CD4-positive, alpha-beta T cell treated with Interleukin-6 for 4 hours (primary cell): ENCODE data around the gene KCNT1.

ENCODE experiments used
- DNase-seq: peaks from one replicate; pipeline ENCODE4 v3.0.0-alpha.2; 2020; ENCODE audit warnings: mixed read lengths

Gene KCNT1

GRCh38 chr9:135673941-135674340 lies 28.0 kb upstream of the KCNT1 start:
- DNase-seq = no peak

DNA sequence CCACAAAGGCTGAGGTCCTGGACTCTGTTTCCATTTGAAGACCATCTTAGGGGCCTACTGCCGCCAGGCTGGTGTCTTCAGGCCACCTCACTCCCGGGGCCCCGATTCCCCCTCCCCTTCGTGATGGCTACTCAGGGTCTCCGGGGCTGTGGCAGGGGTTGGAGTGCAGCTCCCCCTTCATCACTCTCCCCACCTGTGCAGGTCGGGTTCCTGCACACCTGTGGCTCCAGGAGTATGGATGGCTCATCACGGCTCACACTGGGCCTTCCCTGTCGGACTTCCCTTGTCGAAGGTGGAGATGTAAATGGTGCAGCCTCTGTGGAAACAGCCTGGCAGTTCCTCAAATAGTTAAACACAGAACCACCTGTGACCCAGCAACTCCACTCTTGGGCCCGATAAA lies 27.0 kb upstream of the KCNT1 start:
- DNase-seq = no peak

GRCh38 chr9:135676891-135677290 lies 25.1 kb upstream of the KCNT1 start:
- DNase-seq = no peak

DNA sequence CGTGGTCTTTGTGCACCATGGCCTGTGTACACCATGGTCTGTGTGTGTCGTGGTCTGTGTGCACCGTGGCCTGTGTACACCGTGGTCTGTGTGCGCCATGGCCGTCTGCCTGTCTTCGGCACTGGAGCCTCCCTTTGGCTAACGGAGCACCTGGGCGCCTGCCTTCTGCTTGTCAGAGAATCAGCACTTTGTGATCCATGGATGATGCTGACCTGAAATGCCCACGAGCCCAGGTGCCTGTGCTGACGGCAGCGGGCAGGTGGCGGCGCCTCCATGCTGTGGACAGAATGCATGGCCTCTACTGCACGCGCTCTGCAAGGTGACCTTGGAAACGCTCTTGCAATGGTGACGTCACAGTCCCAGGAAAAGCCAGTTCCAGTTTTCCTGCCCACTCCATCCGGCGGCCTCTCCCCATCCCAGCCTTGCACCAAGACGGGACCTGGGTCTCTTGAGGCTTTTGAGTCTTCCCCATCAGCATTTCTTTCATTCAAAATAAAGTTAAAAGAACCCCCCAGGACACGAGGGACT lies 24.3 kb upstream of the KCNT1 start:
- DNase-seq = no peak

DNA sequence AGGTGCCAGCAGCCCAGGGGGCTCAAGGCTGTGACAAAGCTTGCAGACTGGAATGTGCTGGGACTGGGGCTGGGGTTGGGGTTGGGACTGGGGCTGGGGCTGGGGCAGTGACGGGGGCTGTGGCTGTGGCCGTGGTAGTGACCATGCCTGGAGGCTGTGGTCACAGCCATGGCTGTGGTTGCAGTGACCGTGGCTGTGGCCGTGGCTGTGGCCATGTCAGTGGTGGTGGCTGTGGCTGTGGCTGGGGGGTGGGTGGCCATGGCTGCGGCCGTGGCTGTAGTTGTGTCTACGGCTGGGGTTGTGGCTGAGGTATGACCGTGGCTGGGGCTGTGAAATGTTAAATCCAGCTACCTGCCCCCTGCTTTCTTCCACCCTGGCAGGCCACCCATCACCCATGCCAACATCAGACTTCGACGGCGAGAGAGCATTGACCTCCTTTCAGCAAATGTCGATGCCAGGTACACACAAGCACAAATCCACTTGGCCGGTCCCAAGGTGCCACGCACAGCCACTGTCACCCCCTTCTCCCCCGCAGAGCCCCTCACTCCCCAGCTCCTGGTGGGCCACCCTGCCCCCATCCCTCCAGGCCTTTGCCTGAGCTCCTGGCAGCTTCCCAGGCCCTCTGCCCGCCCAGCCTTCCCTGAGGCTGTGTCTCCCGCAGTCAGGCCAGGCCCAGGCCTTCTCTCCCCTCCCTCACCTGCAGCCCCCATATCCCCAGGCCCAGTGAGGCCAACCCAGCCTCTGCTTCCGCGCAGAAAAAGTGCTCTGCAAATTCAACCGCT lies 23.6 kb upstream of the KCNT1 start:
- DNase-seq = no peak

- DNase-seq = no peak
Observed at GRCh38 chr9:135680056-135680455, 21.9 kb upstream of the KCNT1 start.

DNA sequence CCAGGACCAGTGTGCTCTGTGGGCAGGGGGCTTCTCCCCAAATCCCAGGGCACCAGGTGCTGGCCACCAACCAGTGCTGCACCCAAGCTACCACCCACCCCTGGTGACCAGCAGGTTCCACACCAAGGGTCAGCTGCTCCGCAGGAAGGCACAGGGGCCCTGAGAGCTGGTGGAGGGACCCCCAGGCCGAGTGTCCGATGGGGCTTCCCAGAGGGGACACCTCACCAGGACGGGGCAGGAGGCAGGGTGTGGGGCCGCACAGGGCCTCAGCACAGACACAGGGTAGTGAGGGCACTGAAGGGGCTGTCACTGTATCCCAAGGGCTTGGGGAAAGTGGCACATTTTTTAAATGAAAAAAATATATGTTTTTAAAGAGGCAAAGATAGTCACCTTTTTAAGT lies 20.8 kb upstream of the KCNT1 start:
- DNase-seq = no peak

GRCh38 chr9:135683401-135684034 lies 18.5 kb upstream of the KCNT1 start:
- no peak for DNase-seq

- DNase-seq = no peak
Observed at GRCh38 chr9:135684691-135685090, 17.3 kb upstream of the KCNT1 start.

DNA sequence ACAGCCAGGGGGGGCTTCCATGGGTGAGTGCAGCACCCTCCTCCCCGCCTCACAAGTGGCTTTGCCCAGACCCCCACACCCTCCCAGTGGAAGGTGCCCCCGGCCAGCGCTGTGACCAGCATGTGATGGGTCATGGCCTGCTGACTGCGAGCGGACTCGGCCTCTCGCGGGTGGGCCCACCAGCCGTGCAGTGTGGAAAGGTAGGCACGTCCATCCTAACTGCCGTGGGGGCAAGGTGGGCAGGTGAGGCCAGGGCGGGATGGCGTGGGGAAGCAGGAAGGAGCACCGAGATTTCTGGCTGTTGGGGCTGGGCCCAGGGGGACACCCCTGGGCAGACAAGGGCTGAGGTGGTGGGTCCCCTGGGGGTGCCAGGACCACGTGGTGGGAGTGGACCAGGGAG lies 14.8 kb upstream of the KCNT1 start:
- DNase-seq = no peak

DNA sequence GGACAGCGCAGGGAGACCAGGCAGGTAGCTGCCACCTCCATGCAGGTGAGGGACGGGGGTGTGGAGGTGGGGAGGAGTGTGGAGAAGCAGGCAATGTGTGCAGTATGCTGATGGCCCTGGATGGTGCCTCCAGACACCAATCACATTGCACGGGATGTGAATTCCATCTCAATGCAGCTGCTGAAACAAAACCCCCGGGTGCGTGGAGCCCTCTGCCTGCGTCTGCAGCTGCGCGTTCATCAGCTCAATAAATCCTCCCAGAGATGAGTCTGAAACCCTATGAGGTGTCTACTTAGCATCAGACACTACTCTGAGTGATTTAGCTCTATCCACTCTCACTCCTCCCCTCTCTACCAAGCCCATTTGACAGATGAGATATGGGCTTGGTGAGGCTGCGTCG lies 13.0 kb upstream of the KCNT1 start:
- no peak for DNase-seq

- no peak for DNase-seq
Observed at GRCh38 chr9:135690836-135691570, 11.0 kb upstream of the KCNT1 start.

DNA sequence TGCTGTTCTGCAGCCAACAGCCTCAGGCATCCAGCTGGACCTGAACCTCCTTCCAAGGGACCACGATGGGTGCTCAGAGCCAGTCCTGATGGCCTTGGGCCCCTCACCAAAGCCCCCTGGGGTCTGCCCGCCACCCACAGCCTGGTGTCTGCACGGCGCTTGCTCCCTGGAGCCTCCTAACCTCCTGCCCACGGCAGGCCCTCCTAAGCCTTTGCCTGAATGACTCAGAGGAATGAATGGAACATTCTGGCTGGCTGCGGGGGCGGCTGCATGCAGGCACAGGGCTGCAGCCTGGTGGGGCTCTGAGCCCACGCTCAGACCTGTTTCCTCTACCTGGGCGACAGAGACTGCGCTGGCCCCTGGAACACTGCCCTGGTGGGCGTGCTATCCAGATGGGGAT lies 9.6 kb upstream of the KCNT1 start:
- no peak for DNase-seq

- DNase-seq = no peak
Observed at GRCh38 chr9:135693265-135693664, 8.7 kb upstream of the KCNT1 start.

DNA sequence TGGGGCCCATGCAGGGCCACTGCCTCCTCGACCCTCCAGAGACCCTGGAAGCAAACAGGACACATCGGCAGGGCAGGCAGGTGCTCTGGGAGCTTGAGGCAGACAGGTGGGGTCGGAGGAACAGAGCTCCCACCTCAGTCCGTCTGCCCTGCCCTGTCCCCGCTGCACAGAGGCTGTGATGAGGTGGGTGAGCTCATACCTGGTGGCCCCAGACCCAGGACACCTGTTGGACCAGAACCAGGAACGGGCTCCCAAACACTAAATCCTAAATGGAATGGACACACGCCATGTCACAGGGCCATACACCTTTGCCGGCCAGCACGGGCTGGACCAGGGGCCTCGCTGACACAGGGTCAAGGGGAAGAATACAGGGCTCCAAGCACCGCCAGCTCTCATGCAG lies 8.2 kb upstream of the KCNT1 start:
- DNase-seq = no peak

- DNase-seq = no peak
Observed at GRCh38 chr9:135694414-135694813, 7.6 kb upstream of the KCNT1 start.

- DNase-seq = no peak
Observed at GRCh38 chr9:135695036-135695435, 6.9 kb upstream of the KCNT1 start.

DNA sequence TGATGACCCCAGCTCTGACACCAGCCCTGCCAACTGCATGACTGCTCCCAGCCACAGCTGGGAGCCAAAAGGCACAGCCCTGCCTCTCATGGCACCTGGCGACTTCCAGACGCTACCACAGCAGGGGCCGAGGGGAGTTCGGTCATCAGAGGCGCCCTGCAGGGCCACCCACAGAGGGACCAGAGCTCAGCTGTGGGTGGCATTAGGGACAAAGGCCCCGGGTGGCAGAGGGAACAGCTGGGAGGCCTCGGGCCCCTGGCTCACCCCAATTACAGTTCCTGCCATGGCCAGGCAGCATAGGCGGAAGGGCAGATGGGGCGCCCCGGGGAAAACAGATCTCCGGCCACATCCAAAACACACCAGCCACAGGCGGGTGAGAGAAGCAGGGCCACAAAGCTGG lies 6.3 kb upstream of the KCNT1 start:
- DNase-seq = no peak

DNA sequence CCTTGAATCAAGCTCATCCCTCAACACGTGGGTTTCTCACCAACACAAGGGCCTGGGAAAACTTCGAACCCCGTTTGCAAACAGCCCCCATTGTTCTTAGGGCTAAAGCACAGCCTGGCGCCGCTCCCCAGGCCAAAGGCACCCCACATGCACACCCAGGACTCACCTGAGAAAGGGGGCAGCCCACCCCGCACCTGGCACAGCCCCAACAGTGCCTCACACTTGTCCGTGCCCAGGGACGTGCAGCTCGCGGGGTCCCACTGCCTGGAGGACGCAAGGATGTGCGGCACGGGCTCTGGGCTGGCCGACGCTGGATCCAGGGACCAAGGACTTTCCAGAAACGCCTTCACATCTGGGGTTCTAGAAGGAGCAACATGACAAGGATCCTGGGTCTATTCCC lies 5.5 kb upstream of the KCNT1 start:
- no peak for DNase-seq

DNA sequence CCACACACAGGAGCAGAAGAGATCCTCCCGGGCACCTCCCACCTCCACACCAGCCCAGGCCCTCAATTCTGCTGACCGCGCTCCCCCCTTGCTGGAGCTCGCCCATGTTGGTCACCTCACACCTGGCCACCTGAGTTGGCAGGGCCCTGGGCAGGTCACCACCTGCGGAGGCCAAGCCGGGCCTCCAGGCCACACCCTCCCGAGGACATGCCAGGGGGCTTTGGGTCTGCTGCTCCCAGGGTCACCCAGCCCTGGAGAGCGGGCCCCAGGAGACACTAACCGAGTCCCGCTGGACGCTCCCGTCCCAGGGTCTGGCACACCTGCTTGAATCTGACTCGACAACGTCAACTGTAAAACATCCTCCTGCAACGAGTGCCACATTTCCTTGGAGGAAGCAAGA lies 4.8 kb upstream of the KCNT1 start:
- no peak for DNase-seq

GRCh38 chr9:135698236-135698635 lies 3.7 kb upstream of the KCNT1 start:
- DNase-seq = no peak

DNA sequence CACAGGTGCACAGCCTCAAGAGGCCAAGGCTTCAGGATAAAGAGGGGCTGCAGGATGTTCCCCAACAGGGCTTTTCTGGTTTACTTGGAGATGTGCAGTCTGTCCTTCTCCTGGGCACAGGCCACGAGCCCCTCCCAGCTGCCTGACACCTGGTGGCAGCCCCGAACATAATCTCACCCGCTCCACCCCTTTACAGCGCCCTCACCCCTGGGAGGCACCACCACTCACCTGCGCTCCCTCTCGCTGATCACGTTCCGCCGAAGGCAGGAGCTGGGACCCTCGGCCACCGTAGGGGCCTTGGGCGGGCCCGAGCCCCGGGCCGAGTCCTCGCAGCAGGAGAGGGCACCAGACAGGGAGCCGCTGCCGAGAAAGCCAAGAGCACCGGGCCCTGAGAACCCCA lies 3.2 kb upstream of the KCNT1 start:
- no peak for DNase-seq

DNA sequence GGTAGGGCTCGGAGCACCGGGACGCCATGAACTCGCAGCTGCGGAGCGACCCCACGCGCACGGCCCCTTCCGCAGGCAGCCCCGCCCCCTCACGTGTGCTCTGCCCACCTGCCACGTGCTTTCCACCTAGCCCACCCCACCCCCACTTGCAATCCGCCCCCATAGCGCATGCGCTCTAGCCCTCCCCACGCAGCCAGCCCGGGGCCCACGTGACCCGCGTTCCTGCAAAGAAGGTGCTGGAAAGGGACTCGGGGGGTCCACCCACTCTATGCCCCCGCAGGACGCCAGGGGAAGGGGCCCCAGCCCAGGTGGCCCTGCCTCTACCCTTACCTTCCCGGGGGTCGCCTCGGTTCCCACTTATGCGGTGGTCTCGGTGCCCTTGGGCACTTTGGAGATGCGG lies 2.5 kb upstream of the KCNT1 start, which contains the start of gene SOHLH1:
Gene SOHLH1, minus strand, starts transcription at position 42 of the 400 bp plus-strand sequence. Its CDS starts 14 bp downstream, at position 28.
- DNase-seq = no peak

GRCh38 chr9:135700525-135700924 lies 1.5 kb upstream of the KCNT1 start:
- no peak for DNase-seq
